RWPE1 (cell line): ENCODE results near the gene TMEM139.

Experiments used
- CTCF ChIA-PET: fragments of 350-600 bp; sonication (Branson Sonifier 250); formaldehyde crosslinking; extraction: SDS; loops from one replicate; lab custom pipeline; 2021; lab: Yijun Ruan, JAX
- POLR2A ChIA-PET: fragments of 400-600 bp; formaldehyde crosslinking; extraction: SDS; loops from one replicate; lab custom pipeline; 2020; ENCODE audit warnings: antibody characterized with exemption; ENCODE audit not compliant: low non-redundant PET; lab: Yijun Ruan, JAX
- DNase-seq: peaks from one replicate; pipeline ENCODE4 v3.0.0; 2012; ENCODE audit warnings: low spot score
- H3K27ac ChIP-seq: fragments of 450-650 bp; 2 replicates; pipeline ENCODE4 v1.5.1; 2017
- CTCF ChIP-seq: fragments of 450-650 bp; conservative IDR thresholded peaks from 2 replicates; pipeline ENCODE4 v1.5.1; 2017; ENCODE audit warnings: low read depth, mild to moderate bottlenecking

Gene TMEM139

GRCh38 chr7:143256325-143256724 is 28.4 kb upstream of the TMEM139 start:
- DNase-seq = no peak
- CTCF ChIA-PET = interaction anchor here (1.3 kb wide), 1 partner anchor 10 kb away, joined by 3 read pairs; no protein-coding TSS in a partner anchor
- TF ChIP-seq CTCF = no peak
- no peak overlapping the region for H3K27ac ChIP-seq
- POLR2A ChIA-PET = no interaction called here

GRCh38 chr7:143256932-143257331 is 27.8 kb upstream of the TMEM139 start:
- no peak for DNase-seq
- H3K27ac ChIP-seq = no peak overlapping the region
- ChIA-PET CTCF (no interaction called here), POLR2A (no interaction called here)
- no peak for TF ChIP-seq CTCF

- TF ChIP-seq CTCF = no peak
- POLR2A ChIA-PET = no interaction called here
- CTCF ChIA-PET = no interaction called here
- H3K27ac ChIP-seq = no peak overlapping the region
- no peak for DNase-seq
These were observed 27.3 kb upstream of the TMEM139 start for GRCh38 chr7:143257501-143257900.

- ChIA-PET CTCF (no interaction called here), POLR2A (no interaction called here)
- H3K27ac ChIP-seq = no peak overlapping the region
- TF ChIP-seq CTCF = no peak
- DNase-seq = no peak
These were observed 25.9 kb upstream of the TMEM139 start for GRCh38 chr7:143258831-143259230.

GRCh38 chr7:143259765-143260164 is 25.0 kb upstream of the TMEM139 start:
- no peak overlapping the region for H3K27ac ChIP-seq
- CTCF ChIA-PET = interaction anchor here (0.5 to 0.6 kb wide), 2 partner anchors 56 to 260 kb away, joined by 4 read pairs; partner anchors contain the start of gene CLCN1
- TF ChIP-seq CTCF = no peak
- POLR2A ChIA-PET = no interaction called here
- DNase-seq = peak; percentile 58

GRCh38 chr7:143261901-143262300 is 22.9 kb upstream of the TMEM139 start:
- H3K27ac ChIP-seq = no peak overlapping the region
- TF ChIP-seq CTCF = no peak
- no peak for DNase-seq
- ChIA-PET POLR2A (no interaction called here), CTCF (no interaction called here)
